Measurements from ENCODE around the gene RPL38.

The RPL38 gene

GRCh38 chr17:74198694-74199093 is 4.8 kb upstream of the RPL38 start:
- peaks cover 0 to under 1% of the 10 kb centered on the region in 2 experiments; a peak in 1 of 3 replicates for H3K36me3 ChIP-seq (ENCODE audit: control insufficient read depth in 2 of 2, insufficient read depth in 1 of 2, low read length in 2 of 2)
- no peak overlapping the region for H3K27ac ChIP-seq (ENCODE audit: extremely low read depth, low read depth, low read length)
- TF ChIP-seq ZNF132 (tag by site-specific recombination; IDR thresholded peaks at IDR 0.05; ENCODE audit: borderline replicate concordance) (no peak), ZFP37 (tag by site-specific recombination; IDR thresholded peaks at IDR 0.05) (no peak)
- H3K4me1 ChIP-seq (ENCODE audit: control insufficient read depth, insufficient read depth, low read length): no peaks in the 10 kb centered on the region
- ChIA-PET POLR2A (interaction anchor here (1.8 kb wide), 1 partner anchor 14 kb away, joined by 4 read pairs; the partner anchor contains the start of gene TTYH2), CTCF (interaction anchor here (1.2 to 6.7 kb wide), 15 partner anchors 8 to 768 kb away, joined by 3 to 74 read pairs (median 9); partner anchors contain the start of gene BTBD17)
- no peak overlapping the region for H3K4me3 ChIP-seq (ENCODE audit: low read depth, low read length)
- H3K9me3 ChIP-seq (ENCODE audit: control insufficient read depth, insufficient read depth, low read depth, low read length): no peaks in the 10 kb centered on the region

- CTCF ChIA-PET: interaction anchor here (0.6 to 6.7 kb wide), 58 partner anchors 9 to 1481 kb away, joined by 3 to 74 read pairs (median 4); partner anchors contain the start of gene BTBD17
- TF ChIP-seq MYNN (tag by site-specific recombination; IDR thresholded peaks at IDR 0.05; ENCODE audit: borderline replicate concordance): no peak
- TF ChIP-seq ZIC2 (tag by site-specific recombination; IDR thresholded peaks at IDR 0.05): no peak
- TF ChIP-seq ZNF138 (tag by site-specific recombination; IDR thresholded peaks at IDR 0.05; ENCODE audit: borderline replicate concordance): no peak
- TF ChIP-seq, protein P1, sequence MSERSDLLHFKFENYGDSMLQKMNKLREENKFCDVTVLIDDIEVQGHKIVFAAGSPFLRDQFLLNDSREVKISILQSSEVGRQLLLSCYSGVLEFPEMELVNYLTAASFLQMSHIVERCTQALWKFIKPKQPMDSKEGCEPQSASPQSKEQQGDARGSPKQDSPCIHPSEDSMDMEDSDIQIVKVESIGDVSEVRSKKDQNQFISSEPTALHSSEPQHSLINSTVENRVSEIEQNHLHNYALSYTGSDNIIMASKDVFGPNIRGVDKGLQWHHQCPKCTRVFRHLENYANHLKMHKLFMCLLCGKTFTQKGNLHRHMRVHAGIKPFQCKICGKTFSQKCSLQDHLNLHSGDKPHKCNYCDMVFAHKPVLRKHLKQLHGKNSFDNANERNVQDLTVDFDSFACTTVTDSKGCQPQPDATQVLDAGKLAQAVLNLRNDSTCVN (tag by site-specific recombination; optimal IDR thresholded peaks at IDR 0.05): peak; percentile 14
- TF ChIP-seq ZNF292 (tag by site-specific recombination; IDR thresholded peaks at IDR 0.05; ENCODE audit: borderline replicate concordance, low read depth): no peak
- TF ChIP-seq ZNF501 (tag by site-specific recombination; IDR thresholded peaks at IDR 0.05): no peak
- TF ChIP-seq ZNF426 (tag by site-specific recombination; IDR thresholded peaks at IDR 0.05): no peak
- TF ChIP-seq ZNF830 (tag by site-specific recombination; IDR thresholded peaks at IDR 0.05; ENCODE audit: low read depth): no peak
- peak; percentile 43; the same call in 1 of the 2 replicates for TF ChIP-seq GLIS2 (tag by site-specific recombination; IDR thresholded peaks at IDR 0.05)
- TF ChIP-seq ZNF37A (tag by site-specific recombination; IDR thresholded peaks at IDR 0.05): no peak
- no peak for TF ChIP-seq ZSCAN4 (tag by site-specific recombination; IDR thresholded peaks at IDR 0.05)
- TF ChIP-seq SP2 (tag by site-specific recombination; IDR thresholded peaks at IDR 0.05): no peak
- peak; percentile 34 for TF ChIP-seq ZNF654 (tag by site-specific recombination; IDR thresholded peaks at IDR 0.05; ENCODE audit: low read depth)
- TF ChIP-seq ZXDB (tag by site-specific recombination; IDR thresholded peaks at IDR 0.05): no peak
- no peak for TF ChIP-seq ZNF341 (tag by site-specific recombination; IDR thresholded peaks at IDR 0.05; ENCODE audit: low read depth)
- no peak for TF ChIP-seq RBAK (tag by site-specific recombination; IDR thresholded peaks at IDR 0.05)
- TF ChIP-seq ZNF623 (tag by site-specific recombination; IDR thresholded peaks at IDR 0.05): no peak
- TF ChIP-seq ZNF76 (tag by site-specific recombination; IDR thresholded peaks at IDR 0.05; ENCODE audit: borderline replicate concordance, low read depth): no peak
- TF ChIP-seq ZNF792 (tag by site-specific recombination; IDR thresholded peaks at IDR 0.05): no peak
- no peak for TF ChIP-seq ZNF146 (tag by site-specific recombination; IDR thresholded peaks at IDR 0.05)
- TF ChIP-seq ZSCAN30 (tag by site-specific recombination; IDR thresholded peaks at IDR 0.05): no peak
- TF ChIP-seq, protein P2, sequence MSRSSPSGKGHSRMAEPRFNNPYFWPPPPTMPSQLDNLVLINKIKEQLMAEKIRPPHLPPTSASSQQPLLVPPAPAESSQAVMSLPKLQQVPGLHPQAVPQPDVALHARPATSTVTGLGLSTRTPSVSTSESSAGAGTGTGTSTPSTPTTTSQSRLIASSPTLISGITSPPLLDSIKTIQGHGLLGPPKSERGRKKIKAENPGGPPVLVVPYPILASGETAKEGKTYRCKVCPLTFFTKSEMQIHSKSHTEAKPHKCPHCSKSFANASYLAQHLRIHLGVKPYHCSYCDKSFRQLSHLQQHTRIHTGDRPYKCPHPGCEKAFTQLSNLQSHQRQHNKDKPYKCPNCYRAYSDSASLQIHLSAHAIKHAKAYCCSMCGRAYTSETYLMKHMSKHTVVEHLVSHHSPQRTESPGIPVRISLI (tag by site-specific recombination; IDR thresholded peaks at IDR 0.05): no peak
- no peak for TF ChIP-seq ZNF664 (tag by site-specific recombination; IDR thresholded peaks at IDR 0.05)
- TF ChIP-seq ZFP37 (tag by site-specific recombination; IDR thresholded peaks at IDR 0.05): no peak
- TF ChIP-seq ZNF433 (tag by site-specific recombination; IDR thresholded peaks at IDR 0.05; ENCODE audit: low read depth): no peak
- TF ChIP-seq PRDM1 (tag by site-specific recombination; IDR thresholded peaks at IDR 0.05): no peak
- TF ChIP-seq ZNF530 (tag by site-specific recombination; IDR thresholded peaks at IDR 0.05; ENCODE audit: low read depth): no peak
- TF ChIP-seq INSM2 (tag by site-specific recombination; IDR thresholded peaks at IDR 0.05): no peak
- TF ChIP-seq ZBTB20 (tag by site-specific recombination; IDR thresholded peaks at IDR 0.05): no peak
Measured at GRCh38 chr17:74199306-74200092, 4.0 kb upstream of the RPL38 start.

More at GRCh38 chr17:74199306-74200092, 4.0 kb upstream of the RPL38 start:
- H3K27ac ChIP-seq (ENCODE audit: extremely low read depth, low read depth, low read length): no peak overlapping the region
- H3K4me3 ChIP-seq (ENCODE audit: low read depth, low read length): no peak overlapping the region
- POLR2A ChIA-PET: interaction anchor here (1.8 kb wide), 1 partner anchor 14 kb away, joined by 4 read pairs; the partner anchor contains the start of gene TTYH2
- H3K4me1 ChIP-seq (ENCODE audit: control insufficient read depth, insufficient read depth, low read length): no peaks in the 10 kb centered on the region; the same call in 1 of the 2 replicates
- peaks cover 2 to 8% of the 10 kb centered on the region in 2 experiments; a peak in 2 of 3 replicates for H3K36me3 ChIP-seq (ENCODE audit: control insufficient read depth in 2 of 2, insufficient read depth in 1 of 2, low read length in 2 of 2)
- H3K9me3 ChIP-seq (ENCODE audit: control insufficient read depth, insufficient read depth, low read depth, low read length): no peaks in the 10 kb centered on the region

All from HEK293 (cell line).